OCI-LY1 (cell line): Measurements from ENCODE around the gene FGFR2.

ENCODE experiments used
- EZH2 ChIP-seq: fragments of 200-600 bp; sonication (generic), shearing (Covaris generic); IDR thresholded peaks from 2 replicates; pipeline ENCODE4 v1.8.0; 2017; ENCODE audit warnings: borderline replicate concordance, mixed run types, mild to moderate bottlenecking, antibody characterized with exemption, low read length, moderate library complexity, mixed read lengths
- TF ChIP-seq, protein P1 (sequence below): fragments of 200-600 bp; sonication (generic), shearing (Covaris generic); IDR thresholded peaks from 2 replicates; pipeline ENCODE4 v1.5.1; 2017; ENCODE audit warnings: mild to moderate bottlenecking, antibody characterized with exemption, low read length, moderate library complexity, mixed read lengths

- TF ChIP-seq, protein P1, sequence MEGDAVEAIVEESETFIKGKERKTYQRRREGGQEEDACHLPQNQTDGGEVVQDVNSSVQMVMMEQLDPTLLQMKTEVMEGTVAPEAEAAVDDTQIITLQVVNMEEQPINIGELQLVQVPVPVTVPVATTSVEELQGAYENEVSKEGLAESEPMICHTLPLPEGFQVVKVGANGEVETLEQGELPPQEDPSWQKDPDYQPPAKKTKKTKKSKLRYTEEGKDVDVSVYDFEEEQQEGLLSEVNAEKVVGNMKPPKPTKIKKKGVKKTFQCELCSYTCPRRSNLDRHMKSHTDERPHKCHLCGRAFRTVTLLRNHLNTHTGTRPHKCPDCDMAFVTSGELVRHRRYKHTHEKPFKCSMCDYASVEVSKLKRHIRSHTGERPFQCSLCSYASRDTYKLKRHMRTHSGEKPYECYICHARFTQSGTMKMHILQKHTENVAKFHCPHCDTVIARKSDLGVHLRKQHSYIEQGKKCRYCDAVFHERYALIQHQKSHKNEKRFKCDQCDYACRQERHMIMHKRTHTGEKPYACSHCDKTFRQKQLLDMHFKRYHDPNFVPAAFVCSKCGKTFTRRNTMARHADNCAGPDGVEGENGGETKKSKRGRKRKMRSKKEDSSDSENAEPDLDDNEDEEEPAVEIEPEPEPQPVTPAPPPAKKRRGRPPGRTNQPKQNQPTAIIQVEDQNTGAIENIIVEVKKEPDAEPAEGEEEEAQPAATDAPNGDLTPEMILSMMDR = no peak
- no peak for TF ChIP-seq EZH2
These were observed 7.1 kb downstream of the FGFR2 start for GRCh38 chr10:121591186-121591585.
